CD4-positive, alpha-beta T cell treated with Interleukin-21 for 1 hour (primary cell): Measurements from ENCODE around the gene MT1F.

Experiments used
- DNase-seq: peaks from one replicate; pipeline ENCODE4 v3.0.0-alpha.2; 2020

MT1F gene

GRCh38 chr16:56701534-56701933 is 43.8 kb downstream of the MT1F start:
- no peak for DNase-seq

GRCh38 chr16:56702836-56703235 is 45.1 kb downstream of the MT1F start:
- no peak for DNase-seq
